ENCODE data around the gene PHF5A. TPM values are rescaled to one million over a fixed set of nuclear protein-coding genes. Genes with fewer than 3 reads are reported as not detected.

PHF5A gene, protein sequence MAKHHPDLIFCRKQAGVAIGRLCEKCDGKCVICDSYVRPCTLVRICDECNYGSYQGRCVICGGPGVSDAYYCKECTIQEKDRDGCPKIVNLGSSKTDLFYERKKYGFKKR
- total RNA-seq (43.0 TPM), polyA plus RNA-seq (ENCODE audit: insufficient read depth in 1 of 8, insufficient read length in 8 of 8, low replicate concordance in 1 of 8) (10 to 100 TPM; 38.6 to 56.2 (median 43.3) TPM)
- long read RNA-seq, donor 1, transcript PHF5A-201 (4 exons, 1,086 nt): major isoform, 16 of 16 reads
- long read RNA-seq, donor 1, partial matches to known transcripts: 0 of 16 reads
- long read RNA-seq, donor 1, other reads (novel, unspliced or antisense): 0 of 16 reads
- long read RNA-seq, donor 2, partial matches to known transcripts: 0 of 3 reads
- long read RNA-seq, donor 2, other reads (novel, unspliced or antisense): 0 of 3 reads
- long read RNA-seq, donor 3, transcript PHF5A-201 (4 exons, 1,086 nt): major isoform, 27 of 222 reads
- long read RNA-seq, donor 3, partial matches to known transcripts: 162 of 222 reads
- long read RNA-seq, donor 3, other reads (novel, unspliced or antisense): 33 of 222 reads
- long read RNA-seq, donor 4, transcript PHF5A-201 (4 exons, 1,086 nt): major isoform, 16 of 16 reads
- long read RNA-seq, donor 4, partial matches to known transcripts: 0 of 16 reads
- long read RNA-seq, donor 4, other reads (novel, unspliced or antisense): 0 of 16 reads
- long read RNA-seq, donor 5, transcript PHF5A-201 (4 exons, 1,086 nt): major isoform, 59 of 254 reads
- long read RNA-seq, donor 5, partial matches to known transcripts: 172 of 254 reads
- long read RNA-seq, donor 5, other reads (novel, unspliced or antisense): 23 of 254 reads
- long read RNA-seq, donor 6, transcript PHF5A-201 (4 exons, 1,086 nt): major isoform, 71 of 71 reads
- long read RNA-seq, donor 6, partial matches to known transcripts: 0 of 71 reads
- long read RNA-seq, donor 6, other reads (novel, unspliced or antisense): 0 of 71 reads
- long read RNA-seq, donor 7, transcript PHF5A-201 (4 exons, 1,086 nt): major isoform, 58 of 58 reads
- long read RNA-seq, donor 7, partial matches to known transcripts: 0 of 58 reads
- long read RNA-seq, donor 7, other reads (novel, unspliced or antisense): 0 of 58 reads
- long read RNA-seq, donor 8, transcript PHF5A-201 (4 exons, 1,086 nt): major isoform, 23 of 23 reads
- long read RNA-seq, donor 8, partial matches to known transcripts: 0 of 23 reads
- long read RNA-seq, donor 8, other reads (novel, unspliced or antisense): 0 of 23 reads
- long read RNA-seq, donor 9, transcript PHF5A-201 (4 exons, 1,086 nt): major isoform, 27 of 29 reads
- long read RNA-seq, donor 9, partial matches to known transcripts: 0 of 29 reads
- long read RNA-seq, donor 9, other reads (novel, unspliced or antisense): 0 of 29 reads
- long read RNA-seq, donor 10, transcript PHF5A-201 (4 exons, 1,086 nt): major isoform, 33 of 92 reads
- long read RNA-seq, donor 10, partial matches to known transcripts: 45 of 92 reads
- long read RNA-seq, donor 10, other reads (novel, unspliced or antisense): 13 of 92 reads
- long read RNA-seq, donor 11, transcript PHF5A-201 (4 exons, 1,086 nt): major isoform, 19 of 24 reads
- long read RNA-seq, donor 11, partial matches to known transcripts: 0 of 24 reads
- long read RNA-seq, donor 11, other reads (novel, unspliced or antisense): 5 of 24 reads

- peak; percentile 99 for DNase-seq
- Histone ChIP-seq H3K36me3 (ENCODE audit: control insufficient read depth, insufficient read depth, low read length) (peaks cover 50% of the 10 kb centered on the region), H3K27ac (ENCODE audit: low read length) (peak within 1 kb of the TSS; percentile 97), H3K27me3 (ENCODE audit: control insufficient read depth, insufficient read depth, low read length) (no peaks in the 10 kb centered on the region), H3K9me3 (replicated peaks; ENCODE audit: control insufficient read depth, low read depth, low read length) (no peaks in the 10 kb centered on the region), H3K4me3 (ENCODE audit: low read length) (peak within 1 kb of the TSS; percentile 99), H3K4me1 (ENCODE audit: control insufficient read depth, insufficient read depth, low read length) (peaks cover 15% of the 10 kb centered on the region)
- WGBS (ENCODE audit: insufficient coverage): 0% methylated on average over 42 of the region's 51 CpGs
These were observed at the start of gene PHF5A, which contains the start of gene ACO2 for GRCh38 chr22:41468381-41469217. TSS of gene PHF5A (minus strand) at chr22:41468692. CDS start at chr22:41468653, 39 bp downstream. TSS of gene ACO2 (plus strand) at chr22:41469117. CDS start at chr22:41469147, 30 bp downstream.

GRCh38 chr22:41518048-41518347 lies 49.5 kb upstream of the PHF5A start:
- H3K27ac ChIP-seq (ENCODE audit: low read length): no peak overlapping the region
- no CpG with 5 or more reads among the region's 7 CpGs for WGBS (ENCODE audit: insufficient coverage)
- DNase-seq: no peak
- no peaks in the 10 kb centered on the region for H3K9me3 ChIP-seq (replicated peaks; ENCODE audit: control insufficient read depth, low read depth, low read length)
- no peaks in the 10 kb centered on the region for H3K27me3 ChIP-seq (ENCODE audit: control insufficient read depth, insufficient read depth, low read length)
- peaks cover 14% of the 10 kb centered on the region for H3K4me1 ChIP-seq (ENCODE audit: control insufficient read depth, insufficient read depth, low read length)
- peaks cover 85% of the 10 kb centered on the region for H3K36me3 ChIP-seq (ENCODE audit: control insufficient read depth, insufficient read depth, low read length)
- H3K4me3 ChIP-seq (ENCODE audit: low read length): no peak overlapping the region

GRCh38 chr22:41517172-41518047 lies 48.9 kb upstream of the PHF5A start:
- H3K4me1 ChIP-seq (ENCODE audit: control insufficient read depth, insufficient read depth, low read length): peaks cover 20% of the 10 kb centered on the region
- H3K4me3 ChIP-seq (ENCODE audit: low read length): no peak overlapping the region
- peaks cover 85% of the 10 kb centered on the region for H3K36me3 ChIP-seq (ENCODE audit: control insufficient read depth, insufficient read depth, low read length)
- 45% methylated on average over 10 of the region's 22 CpGs for WGBS (ENCODE audit: insufficient coverage)
- H3K27ac ChIP-seq (ENCODE audit: low read length): no peak overlapping the region
- peak; percentile 61 for DNase-seq
- no peaks in the 10 kb centered on the region for H3K9me3 ChIP-seq (replicated peaks; ENCODE audit: control insufficient read depth, low read depth, low read length)
- H3K27me3 ChIP-seq (ENCODE audit: control insufficient read depth, insufficient read depth, low read length): no peaks in the 10 kb centered on the region

- Histone ChIP-seq H3K27ac (ENCODE audit: low read length) (no peak overlapping the region), H3K27me3 (ENCODE audit: control insufficient read depth, insufficient read depth, low read length) (no peaks in the 10 kb centered on the region), H3K4me1 (ENCODE audit: control insufficient read depth, insufficient read depth, low read length) (peaks cover 29% of the 10 kb centered on the region), H3K9me3 (replicated peaks; ENCODE audit: control insufficient read depth, low read depth, low read length) (no peaks in the 10 kb centered on the region), H3K4me3 (ENCODE audit: low read length) (no peak overlapping the region), H3K36me3 (ENCODE audit: control insufficient read depth, insufficient read depth, low read length) (peaks cover 88% of the 10 kb centered on the region)
- 96% methylated on average over 3 of the region's 8 CpGs for WGBS (ENCODE audit: insufficient coverage)
- DNase-seq: no peak
These were observed 48.0 kb upstream of the PHF5A start for GRCh38 chr22:41516462-41516861.

- Histone ChIP-seq H3K36me3 (ENCODE audit: control insufficient read depth, insufficient read depth, low read length) (peaks cover 90% of the 10 kb centered on the region), H3K4me1 (ENCODE audit: control insufficient read depth, insufficient read depth, low read length) (peaks cover 32% of the 10 kb centered on the region), H3K27ac (ENCODE audit: low read length) (peak overlapping the region; percentile 65), H3K9me3 (replicated peaks; ENCODE audit: control insufficient read depth, low read depth, low read length) (no peaks in the 10 kb centered on the region), H3K27me3 (ENCODE audit: control insufficient read depth, insufficient read depth, low read length) (no peaks in the 10 kb centered on the region), H3K4me3 (ENCODE audit: low read length) (no peak overlapping the region)
- no peak for DNase-seq
- 63% methylated on average over 5 of the region's 5 CpGs for WGBS (ENCODE audit: insufficient coverage)
These were observed 44.9 kb upstream of the PHF5A start for GRCh38 chr22:41513391-41513790.

DNA sequence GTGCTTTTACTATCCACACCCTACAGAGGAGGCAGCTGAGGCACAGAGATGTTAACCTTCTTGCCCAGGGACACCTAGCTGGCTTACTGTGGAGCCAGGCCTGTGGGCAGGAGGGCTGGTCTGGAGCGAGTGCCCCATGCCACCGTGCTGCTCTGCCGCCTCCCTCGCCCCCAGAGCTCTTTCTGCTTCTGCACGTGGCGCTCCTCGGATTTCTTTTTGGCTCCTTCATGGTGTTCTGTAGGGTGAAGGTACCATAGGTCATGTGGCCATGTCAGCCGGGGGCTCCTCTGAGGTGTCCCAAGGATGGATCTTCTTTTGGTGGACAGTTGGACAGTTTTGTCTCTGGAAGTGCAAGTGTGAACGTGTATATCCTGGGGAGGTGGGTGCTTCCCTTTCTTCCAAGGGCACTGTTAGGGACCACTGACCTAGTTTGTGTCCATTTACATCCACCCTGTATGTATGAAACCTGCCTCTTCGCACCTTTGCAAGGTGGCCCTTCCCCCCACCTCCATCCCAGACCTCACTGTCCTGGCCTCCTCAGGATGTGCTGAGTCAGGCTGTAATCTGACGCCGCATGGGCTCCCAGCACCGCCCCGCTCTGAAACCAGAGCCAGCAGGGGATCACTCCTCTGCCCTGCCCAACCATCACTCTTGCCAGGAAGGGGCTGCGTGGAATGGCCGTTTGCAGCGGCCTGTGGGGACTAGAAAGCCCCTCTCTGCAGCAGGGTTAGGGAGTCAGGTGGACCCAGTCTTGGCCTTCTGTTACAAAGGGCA lies 44.1 kb upstream of the PHF5A start:
- Histone ChIP-seq H3K36me3 (ENCODE audit: control insufficient read depth, insufficient read depth, low read length) (peaks cover 90% of the 10 kb centered on the region), H3K4me1 (ENCODE audit: control insufficient read depth, insufficient read depth, low read length) (peaks cover 29% of the 10 kb centered on the region), H3K9me3 (replicated peaks; ENCODE audit: control insufficient read depth, low read depth, low read length) (no peaks in the 10 kb centered on the region), H3K27me3 (ENCODE audit: control insufficient read depth, insufficient read depth, low read length) (no peaks in the 10 kb centered on the region), H3K4me3 (ENCODE audit: low read length) (no peak overlapping the region), H3K27ac (ENCODE audit: low read length) (peak overlapping the region; percentile 65)
- peak; percentile 54 for DNase-seq
- 26% methylated on average over 5 of the region's 17 CpGs for WGBS (ENCODE audit: insufficient coverage)

DNA sequence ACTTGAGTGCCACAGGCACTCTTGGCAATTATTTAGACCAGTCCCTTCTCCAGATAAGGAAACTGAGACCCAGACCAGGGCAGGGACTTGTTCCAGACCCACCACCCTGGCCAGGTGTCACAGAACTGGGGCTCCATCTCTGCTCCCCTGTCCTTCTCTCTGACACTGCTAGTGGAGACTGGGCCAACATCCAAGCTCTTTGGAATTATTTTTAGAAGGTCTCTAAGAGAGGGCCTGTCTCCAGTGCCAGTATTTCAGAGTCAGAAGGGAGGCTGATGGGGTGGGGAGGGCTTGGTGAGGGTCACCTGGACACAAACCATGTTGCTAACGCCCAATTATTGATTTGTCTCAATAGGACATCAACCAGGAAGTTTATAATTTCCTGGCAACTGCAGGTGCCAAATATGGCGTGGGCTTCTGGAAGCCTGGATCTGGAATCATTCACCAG lies 43.1 kb upstream of the PHF5A start:
- WGBS (ENCODE audit: insufficient coverage): 80% methylated on average over 1 of the region's 2 CpGs
- H3K36me3 ChIP-seq (ENCODE audit: control insufficient read depth, insufficient read depth, low read length): peaks cover 85% of the 10 kb centered on the region
- H3K4me1 ChIP-seq (ENCODE audit: control insufficient read depth, insufficient read depth, low read length): peaks cover 29% of the 10 kb centered on the region
- H3K27me3 ChIP-seq (ENCODE audit: control insufficient read depth, insufficient read depth, low read length): no peaks in the 10 kb centered on the region
- H3K4me3 ChIP-seq (ENCODE audit: low read length): no peak overlapping the region
- peak; percentile 48 for DNase-seq
- H3K27ac ChIP-seq (ENCODE audit: low read length): peak overlapping the region; percentile 38
- H3K9me3 ChIP-seq (replicated peaks; ENCODE audit: control insufficient read depth, low read depth, low read length): no peaks in the 10 kb centered on the region

GRCh38 chr22:41508770-41509170 lies 40.3 kb upstream of the PHF5A start:
- no peaks in the 10 kb centered on the region for H3K9me3 ChIP-seq (replicated peaks; ENCODE audit: control insufficient read depth, low read depth, low read length)
- H3K4me3 ChIP-seq (ENCODE audit: low read length): no peak overlapping the region
- H3K27ac ChIP-seq (ENCODE audit: low read length): no peak overlapping the region
- 69% methylated on average over 8 of the region's 12 CpGs for WGBS (ENCODE audit: insufficient coverage)
- DNase-seq: no peak
- peaks cover 71% of the 10 kb centered on the region for H3K36me3 ChIP-seq (ENCODE audit: control insufficient read depth, insufficient read depth, low read length)
- H3K4me1 ChIP-seq (ENCODE audit: control insufficient read depth, insufficient read depth, low read length): peaks cover 25% of the 10 kb centered on the region
- H3K27me3 ChIP-seq (ENCODE audit: control insufficient read depth, insufficient read depth, low read length): no peaks in the 10 kb centered on the region

All from muscle of leg (tissue), 16 donors.